NCI-H345 treated with DMSO at 0.1 percent for 48 hours (cell line): ENCODE results near the gene C8G.

Experiments
- DNase-seq: peaks from one replicate; lab custom pipeline; 2025; ENCODE audit not compliant: unreplicated experiment; lab: John Stamatoyannopoulos, UW

Gene C8G

DNA sequence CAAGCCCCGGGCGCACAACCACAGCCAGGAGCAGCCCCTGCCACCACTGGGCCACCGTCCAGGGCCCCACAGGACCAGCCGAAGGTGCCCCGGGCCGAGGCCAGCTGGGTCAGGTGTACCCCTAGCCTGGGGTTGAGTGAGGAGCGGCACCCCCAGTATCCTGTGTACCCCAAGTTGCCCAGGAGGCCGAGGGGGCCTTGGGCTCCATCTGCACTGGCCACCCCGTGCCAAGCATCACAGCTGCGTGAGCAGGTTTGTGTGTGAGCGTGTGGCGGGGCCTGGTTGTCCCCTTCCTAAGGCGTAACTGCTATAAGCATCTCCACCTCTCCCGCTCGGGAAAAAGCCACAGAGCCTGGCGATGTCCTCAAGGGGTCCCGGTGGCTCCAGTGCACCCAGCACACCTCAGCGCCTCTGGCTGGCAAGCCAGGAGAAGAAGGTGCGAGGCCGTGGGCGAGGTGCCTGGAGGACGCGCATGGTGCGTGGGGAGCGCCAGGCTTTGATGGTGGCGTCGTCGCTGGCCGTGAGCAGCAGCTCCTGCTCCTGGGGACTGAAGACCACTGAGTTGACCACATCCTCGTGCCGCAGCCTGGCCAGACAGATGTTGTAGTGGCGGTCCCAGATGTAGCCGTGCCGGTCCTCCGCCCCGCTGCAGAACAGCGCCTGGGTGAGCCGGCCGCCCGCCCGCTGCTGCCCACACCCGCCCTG, 4.4 kb upstream of the C8G start:
- DNase-seq = no peak

DNA sequence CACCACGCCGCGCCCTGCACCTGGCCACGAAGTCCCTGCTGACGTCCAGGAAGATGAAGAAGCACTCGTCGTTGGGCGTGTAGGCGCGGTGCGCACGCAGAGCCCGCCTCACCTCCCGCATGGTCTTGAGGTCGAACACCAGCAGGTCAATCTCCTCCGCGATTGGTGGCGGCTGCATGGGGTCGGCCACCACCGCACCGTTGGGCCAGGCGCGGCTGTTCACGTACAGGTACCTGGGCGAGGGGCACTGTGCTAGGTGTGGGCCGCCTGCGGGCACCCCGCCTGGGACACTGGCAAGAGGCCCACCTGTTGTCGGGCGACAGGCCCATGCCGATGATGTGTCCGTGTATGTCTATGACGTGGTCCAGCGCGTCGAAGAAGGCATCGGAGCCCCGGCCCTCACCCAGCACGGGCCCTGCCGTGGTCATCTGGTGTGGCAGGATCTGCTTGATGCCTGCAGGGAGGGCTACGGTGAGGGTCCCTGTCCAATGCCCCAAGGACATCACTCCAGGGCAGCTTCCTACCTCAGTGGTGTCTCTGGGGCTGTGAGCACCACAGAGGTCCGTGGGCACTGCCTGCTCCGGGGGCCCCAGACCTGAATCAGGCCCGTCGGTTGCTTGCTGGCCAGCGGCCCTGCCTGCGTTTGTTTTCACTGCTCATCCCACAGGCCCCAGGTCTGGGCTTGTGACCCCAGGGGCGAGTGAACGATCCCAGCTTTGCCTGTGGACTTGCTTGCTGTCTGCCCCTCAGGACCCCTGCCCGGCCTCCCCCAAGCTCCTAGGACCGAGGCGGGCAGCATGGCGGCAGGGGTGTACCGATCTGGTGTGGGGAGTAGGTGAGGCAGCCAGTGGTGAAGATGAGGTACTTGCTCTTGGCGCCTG, 3.6 kb upstream of the C8G start:
- DNase-seq = no peak

DNA sequence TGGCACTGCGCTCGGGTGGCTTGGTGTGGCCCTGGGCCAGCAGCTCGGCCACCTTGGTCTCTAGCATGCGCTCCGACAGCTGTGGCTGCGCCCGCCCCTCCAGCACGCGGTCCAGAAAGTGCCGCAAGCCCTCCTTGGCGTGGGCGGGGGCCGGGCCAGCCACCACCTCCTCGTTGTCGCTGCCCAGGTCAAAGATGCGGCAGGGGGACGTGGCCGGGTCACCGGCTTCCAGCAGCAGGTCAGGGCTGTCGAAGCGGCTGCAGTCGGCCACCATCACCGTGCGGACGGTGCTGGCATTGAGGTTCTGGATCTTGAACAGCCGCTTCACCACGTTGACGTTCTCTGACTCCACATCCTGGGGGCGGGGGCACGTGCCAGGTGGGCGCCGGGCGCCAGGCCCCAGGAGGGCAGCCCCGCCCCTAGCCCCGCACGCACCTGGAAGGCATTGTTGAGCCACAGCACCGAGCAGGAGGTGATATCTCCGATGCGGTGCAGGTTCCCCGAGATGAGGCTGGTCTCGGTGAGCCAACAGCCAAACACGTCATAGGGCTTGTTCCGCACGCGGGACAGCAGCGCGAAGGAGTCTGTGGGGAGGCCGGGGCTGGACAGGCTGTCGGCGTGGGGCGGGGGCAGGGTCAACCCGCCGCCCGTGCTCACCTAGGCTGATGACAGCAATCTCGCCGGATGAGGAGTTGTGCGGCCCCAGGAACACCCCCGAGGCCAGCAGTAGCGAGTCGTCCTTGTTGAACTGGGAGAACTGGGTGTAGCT, 2.7 kb upstream of the C8G start:
- DNase-seq = no peak

DNA sequence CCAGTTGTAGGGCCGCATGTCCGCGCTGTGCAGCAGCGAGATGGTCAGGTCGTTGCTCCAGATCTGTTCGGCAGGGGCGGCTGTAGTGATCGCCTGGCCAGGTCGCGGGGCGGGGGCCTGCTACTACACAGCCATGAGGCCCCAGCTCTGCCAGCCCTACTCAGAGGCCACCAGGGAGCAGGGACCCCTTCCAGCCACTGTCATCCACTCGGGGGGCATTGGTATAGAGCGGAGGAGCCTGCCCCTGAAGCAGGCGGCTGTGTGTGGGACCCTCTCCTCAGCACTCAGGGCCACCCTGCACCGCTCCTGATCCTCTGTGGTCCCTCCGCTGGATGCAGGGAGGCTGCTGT, 2.2 kb upstream of the C8G start:
- DNase-seq = no peak

DNA sequence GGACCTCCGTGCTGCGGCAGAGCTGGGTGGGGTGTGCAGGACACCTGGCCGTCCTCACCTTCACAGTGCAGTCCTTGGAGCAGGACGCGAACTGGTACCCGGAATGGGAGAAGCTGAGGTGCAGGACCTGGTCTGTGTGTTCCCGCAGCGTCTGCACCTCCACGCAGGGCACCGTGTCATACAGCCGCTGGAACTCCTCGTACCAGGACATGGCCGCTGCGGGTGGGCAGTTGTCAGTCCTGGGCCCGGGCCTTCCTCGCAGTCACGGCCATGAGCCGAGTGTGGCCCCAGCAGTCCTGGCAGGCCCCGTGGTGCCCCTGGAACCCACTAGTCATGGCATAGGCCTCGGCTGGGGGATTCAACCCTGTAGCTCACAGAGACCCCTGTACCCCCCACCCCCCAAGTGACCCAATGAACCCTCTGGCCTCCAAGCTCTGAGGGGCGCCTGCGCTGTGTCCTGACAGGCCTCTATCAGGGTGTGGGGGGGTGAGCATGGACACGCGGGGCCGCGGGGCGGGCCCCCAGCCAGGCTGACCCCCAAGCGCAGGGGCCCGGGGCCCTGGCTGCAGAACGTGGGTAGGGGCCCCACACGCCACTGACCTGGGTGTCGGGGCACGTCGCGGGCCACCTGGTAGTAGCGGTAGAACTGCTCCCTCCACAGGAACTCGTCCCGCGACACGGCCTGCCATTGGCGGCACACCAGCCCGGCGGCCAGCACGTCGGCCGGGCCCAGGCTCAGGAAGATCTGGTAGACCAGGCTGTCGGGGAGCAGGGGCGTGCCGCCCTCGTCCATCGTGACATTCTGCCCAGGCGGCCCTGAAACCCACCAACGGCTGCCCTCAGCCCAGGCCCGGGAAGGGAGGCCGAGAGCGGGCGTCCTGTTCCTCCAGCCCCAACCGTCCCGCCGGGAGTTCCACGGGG, 1.5 kb upstream of the C8G start:
- DNase-seq = no peak

DNA sequence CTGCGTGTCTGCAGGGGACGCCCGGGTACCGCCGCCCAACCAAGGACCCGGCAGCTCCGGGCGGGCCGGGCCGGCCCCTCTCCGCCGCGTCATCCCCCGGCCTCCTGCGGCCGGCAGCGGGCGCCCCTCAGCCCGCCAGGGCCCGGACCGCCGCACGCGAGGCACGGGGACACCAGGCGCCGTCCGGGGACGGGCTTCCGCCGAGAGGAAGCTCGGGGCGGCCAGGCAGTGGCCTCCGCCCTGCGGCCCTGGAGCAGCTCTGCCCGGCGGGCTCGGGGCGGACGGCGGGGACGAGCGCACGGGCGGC, 878 bp upstream of the C8G start:
- DNase-seq = no peak

DNA sequence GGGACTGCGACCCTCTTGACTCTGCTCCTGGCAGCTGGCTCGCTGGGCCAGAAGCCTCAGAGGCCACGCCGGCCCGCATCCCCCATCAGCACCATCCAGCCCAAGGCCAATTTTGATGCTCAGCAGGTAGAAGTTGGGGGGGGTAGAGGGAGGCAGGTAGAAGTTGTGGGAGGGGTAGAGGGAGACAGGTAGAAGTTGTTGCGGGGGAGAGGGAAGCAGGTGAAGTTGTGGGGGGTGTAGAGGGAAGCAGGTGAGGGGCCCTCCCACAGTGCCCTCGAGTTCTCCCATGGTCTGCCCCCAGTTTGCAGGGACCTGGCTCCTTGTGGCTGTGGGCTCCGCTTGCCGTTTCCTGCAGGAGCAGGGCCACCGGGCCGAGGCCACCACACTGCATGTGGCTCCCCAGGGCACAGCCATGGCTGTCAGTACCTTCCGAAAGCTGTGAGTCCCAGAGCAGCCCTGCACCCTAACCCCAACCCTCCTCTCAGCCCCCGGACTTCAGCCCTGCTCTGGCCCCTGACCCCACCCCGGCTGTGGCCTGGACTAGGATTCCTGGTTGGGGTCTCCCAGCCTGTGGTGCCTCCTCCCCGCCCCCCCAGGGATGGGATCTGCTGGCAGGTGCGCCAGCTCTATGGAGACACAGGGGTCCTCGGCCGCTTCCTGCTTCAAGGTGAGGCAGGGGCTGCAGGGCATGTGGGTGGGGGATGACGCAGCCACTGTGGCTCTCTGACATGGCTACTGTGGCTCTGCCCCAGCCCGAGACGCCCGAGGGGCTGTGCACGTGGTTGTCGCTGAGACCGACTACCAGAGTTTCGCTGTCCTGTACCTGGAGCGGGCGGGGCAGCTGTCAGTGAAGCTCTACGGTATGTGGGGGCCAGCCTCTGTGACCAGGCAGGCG, 537 bp downstream of the C8G start:
- no peak for DNase-seq

DNA sequence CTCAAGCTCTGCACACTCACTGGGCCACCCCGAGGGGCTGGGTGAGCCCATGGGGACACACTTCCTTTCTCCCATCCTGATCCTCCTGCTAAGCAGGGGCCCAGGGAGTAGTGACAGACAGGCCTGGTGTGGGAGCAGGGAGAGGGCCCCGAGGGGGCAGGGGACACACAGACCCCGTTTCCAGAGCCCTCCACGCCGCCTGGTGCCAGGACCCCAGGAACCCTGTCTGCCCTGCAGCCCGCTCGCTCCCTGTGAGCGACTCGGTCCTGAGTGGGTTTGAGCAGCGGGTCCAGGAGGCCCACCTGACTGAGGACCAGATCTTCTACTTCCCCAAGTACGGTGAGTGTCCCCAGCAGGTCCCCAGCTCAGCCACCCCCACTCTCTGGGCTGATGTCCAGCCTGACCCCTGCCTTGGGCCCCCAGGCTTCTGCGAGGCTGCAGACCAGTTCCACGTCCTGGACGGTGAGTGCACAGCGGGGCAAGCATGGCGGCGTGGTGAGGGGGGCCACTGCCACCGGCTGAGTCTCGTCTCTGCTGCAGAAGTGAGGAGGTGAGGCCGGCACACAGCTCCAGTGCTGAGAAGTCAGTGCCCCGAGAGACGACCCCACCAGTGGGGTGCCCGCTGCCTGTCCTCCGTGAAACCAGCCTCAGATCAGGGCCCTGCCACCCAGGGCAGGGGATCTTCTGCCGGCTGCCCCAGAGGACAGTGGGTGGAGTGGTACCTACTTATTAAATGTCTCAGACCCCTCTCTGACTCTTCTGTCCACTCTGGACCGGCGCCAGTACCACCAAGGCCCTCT, 1.4 kb downstream of the C8G start:
- DNase-seq = no peak

DNA sequence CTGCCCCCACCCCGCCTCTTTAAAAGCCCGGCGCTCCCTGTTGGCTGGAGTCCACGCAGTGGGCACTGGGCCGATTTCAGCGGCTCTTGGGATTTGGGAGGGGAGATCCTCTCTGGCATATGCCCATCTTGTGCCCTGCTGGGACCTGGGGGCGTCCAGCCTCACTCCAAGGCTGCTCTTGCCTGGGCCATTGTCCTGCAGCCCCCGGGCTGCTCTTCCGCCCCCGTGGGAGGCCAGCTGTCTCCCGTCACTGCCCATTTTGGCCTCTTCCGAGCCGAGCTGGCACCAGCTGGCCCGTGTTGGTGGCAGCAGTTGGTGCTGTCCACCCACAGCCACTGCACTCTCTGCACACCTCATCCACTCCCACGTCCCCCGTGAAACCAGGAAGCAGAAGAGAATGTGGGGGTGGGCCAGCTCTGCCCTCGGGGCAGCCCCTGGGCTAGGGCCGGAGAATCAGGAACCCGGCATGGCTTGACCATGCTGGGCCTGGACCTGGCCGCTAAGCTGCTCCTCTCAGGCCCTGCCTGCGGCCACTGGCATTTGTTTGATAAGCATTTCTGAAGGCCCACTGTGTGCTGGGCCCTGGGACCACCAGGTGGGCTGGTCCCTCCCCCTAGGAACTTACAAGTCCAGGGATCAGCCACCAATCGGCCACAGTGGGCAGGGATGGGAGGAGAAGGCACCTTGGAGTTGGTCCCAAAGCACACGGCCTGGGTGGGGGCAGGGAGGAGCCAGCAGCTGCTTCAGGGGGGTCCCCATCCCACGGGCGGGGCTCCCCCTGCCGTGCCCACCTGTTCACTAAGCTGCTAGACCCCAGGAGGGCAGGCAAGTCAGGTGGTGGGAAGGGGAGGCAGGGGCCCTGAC, 2.2 kb downstream of the C8G start:
- DNase-seq = no peak

DNA sequence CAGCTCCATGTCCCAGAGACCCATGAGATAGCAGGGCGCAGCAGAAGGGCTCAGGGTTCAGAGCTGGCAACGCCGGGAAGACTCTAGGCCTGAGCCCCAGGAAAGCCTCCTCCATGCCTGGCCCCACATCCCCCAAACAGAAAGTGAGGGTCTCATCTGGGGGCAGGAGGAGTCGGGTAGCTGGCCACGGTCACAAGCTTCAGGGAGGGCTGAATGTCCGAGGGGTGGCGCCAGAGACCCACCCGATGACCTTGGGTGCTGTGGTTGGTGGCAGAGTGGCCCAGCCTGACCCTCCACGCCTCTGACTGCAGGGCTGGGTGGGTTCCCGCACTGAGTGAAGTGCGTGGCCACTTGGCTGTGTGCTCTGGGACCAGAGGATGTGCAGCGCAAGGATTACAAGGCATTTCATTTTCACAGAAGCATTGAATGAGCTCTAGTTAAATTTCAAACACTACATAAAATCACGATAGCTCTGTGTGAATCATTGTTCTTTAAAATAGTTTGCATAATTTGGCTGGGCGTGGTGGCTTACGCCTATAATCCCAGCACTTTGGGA, 3.0 kb downstream of the C8G start:
- DNase-seq = no peak

DNA sequence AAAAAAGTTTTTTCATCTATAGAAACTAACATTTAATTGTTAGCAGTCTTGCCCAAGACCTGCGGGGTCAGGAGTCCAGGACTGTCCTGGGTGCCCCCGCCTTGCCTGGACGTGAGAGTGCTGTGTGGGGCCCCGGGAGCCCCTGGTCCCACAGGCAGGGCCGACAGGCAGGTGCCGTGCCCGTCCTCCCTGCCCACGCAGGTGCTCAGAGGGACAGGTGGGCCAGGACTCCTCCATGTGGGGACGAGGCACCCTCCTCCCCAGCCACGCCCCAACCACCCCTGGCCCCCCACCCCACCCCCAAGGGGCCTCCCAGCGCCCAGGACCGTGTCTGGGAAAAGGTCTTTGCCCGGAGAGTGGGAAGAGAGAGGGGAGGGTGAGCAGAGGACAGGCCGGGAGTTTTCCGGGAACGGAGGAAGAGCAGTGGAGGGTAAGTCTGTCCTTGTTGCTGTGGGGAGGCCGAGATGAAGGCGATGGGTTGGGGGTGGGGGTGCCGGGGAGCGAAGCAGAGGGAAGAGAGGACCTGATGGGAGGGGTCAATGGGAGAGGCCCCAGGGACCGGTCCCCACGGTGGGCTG, 4.3 kb downstream of the C8G start:
- DNase-seq = no peak

DNA sequence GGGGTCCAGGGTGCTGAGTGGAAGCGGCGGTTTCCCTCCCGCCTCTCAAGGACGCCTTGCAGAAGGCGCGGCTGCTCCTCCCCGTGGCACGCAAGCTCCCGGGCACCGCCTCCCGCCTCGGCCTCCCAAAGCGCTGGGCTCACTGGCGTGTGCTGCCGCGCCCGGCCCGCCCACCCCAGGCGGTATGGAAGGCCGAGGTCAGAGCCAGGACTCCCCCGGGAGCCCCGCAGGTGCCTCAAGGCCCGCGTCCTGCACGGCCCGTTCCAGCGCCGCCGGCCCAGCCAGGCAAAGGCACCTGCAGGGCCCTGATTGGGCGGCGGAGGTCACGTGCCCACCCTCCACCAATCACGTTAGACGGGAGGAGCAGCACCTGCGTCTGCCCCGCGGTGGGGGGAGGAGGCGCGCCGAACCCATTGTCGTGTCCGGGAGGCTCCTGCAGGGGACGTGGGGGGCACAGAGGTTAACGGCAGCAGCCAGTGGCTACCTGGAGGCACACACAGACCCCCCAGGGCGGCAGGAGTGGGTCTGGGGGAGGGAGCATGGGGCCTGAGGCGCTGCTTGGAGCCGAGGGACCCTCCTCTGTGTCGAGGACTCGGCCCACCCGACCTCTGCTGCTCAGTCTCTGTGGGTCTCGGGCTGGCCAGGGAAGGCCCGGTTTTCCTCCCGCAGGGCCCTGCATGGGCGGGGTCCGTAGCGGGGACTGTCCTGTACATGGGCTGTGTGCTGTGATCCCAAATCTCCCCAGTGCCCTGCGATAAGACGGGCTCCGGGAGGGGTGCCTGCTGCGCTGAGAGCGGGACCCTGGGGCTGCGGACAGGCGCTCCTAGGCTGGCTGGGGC, 5.0 kb downstream of the C8G start:
- DNase-seq = peak; percentile 84

DNA sequence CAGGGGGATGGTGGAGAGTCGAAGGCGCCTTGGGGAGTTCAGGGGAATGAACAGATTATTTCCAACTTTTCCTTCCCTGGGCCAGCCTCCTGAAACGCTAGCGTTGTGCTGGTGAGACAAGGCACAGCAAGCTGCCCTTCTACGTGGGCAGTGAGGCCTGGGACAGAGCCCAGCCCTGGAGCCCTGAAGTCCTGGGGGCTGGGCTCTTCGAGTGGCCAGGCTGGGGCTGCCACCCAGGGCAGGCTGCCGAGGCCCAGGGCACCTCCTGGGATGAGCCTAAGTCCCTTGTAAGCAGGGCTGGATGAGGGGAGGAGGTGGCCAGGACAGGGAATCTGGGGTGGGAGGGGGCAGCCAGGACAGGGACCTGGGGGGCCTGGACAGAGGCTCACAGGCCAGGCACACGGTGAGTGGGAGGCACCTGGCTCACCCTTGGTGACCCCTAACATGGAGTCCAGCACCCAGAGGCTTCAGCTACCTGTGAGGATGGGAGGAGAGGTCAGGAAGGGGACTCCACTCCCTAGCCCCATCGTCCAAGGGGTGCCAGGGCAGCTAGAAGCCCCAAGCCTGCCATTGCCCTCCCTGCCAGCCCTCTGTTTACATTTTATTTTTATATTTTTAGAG, 5.7 kb downstream of the C8G start:
- no peak for DNase-seq

DNA sequence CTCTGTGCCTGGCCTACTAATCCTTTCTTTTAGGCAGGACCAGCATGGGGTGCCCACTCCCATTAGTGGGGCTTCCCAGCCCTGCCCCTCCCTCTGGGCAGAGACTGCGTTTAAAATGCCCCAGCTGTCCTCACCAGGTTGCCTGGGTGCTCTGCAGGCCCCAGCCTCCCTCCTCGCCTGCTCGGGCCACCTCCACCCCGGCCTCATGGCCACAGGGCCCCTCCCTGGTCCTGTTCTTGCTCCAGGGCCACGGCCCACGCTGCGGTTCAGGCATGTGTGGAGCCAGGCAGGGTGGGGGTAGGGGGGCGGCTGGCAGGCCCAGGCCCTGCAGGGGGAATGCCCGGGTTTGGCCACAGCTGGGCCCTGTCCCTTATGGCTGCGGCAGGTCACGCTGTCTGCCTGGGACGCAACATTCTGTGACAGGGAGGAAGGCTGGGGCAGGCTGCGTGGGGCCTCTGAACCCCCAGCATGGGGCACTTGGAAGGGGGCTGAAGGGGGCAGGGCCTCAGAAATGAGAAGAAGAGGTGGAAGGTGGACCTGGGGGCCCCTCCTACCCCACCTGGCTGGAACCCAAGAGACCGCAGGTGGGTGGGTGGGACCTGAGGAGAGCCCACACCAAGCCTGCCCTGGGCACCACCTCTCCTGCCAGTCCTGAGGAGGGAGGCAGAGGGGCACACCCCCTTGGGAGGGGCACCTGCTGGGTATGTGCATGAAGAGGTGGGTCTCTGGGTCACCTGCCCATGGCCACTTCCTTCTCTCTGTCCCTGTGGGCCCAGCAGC, 6.7 kb downstream of the C8G start, which contains the start of gene LCN12:
LCN12 (plus strand) TSS at position 733 of the 780 bp plus-strand sequence. CDS start 55 bp downstream, outside the sequence.
- DNase-seq = no peak

DNA sequence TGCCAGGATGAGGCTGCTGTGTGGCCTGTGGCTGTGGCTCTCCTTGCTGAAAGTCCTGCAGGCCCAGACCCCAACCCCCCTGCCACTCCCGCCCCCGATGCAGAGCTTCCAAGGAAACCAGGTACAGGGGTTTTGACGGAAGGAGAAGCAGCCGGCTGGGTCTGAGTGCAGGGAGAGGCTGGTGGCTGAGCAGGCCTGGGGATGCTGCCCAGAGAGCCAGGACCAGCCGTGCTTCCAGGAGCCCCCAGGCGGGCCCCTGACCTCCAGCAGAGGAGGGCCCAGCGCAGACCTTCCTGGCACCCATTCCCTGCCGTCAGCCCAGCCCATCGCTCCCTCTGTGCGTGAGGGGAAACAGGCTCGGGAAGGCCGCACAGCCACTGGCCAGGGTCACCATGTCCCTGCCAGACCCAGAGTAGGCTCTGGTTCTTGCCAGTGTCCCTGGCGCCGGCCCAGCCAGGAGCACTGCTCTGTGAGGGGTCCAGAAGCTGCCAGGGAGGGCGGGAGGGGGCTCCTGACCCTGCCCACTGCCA, 7.3 kb downstream of the C8G start:
- no peak for DNase-seq
